Vagina (tissue), 2 donors: ENCODE results near the gene COG6. TPM values are rescaled to one million over a fixed set of nuclear protein-coding genes. Genes with fewer than 3 reads are reported as not detected.

ENCODE experiments used
- DNase-seq, 2 donors: peaks; one replicate each; pipeline ENCODE4 v3.0.0-alpha.2; 2017; ENCODE audit errors: extremely low spot score in 2 of 2
- H3K27ac ChIP-seq: fragments of 200-600 bp; sonication (generic); one replicate; pipeline ENCODE4 v1.5.1; 2019
- H3K27me3 ChIP-seq: fragments of 200-600 bp; sonication (generic); one replicate; pipeline ENCODE4 v1.5.1; 2019
- H3K36me3 ChIP-seq, 2 donors: fragments of 200-600 bp; sonication (generic); one replicate each; pipeline ENCODE4 v1.5.1; 2017 to 2019
- H3K4me1 ChIP-seq: fragments of 200-600 bp; sonication (generic); one replicate; pipeline ENCODE4 v1.5.1; 2019
- H3K4me3 ChIP-seq, 2 donors: fragments of 200-600 bp; sonication (generic); 1 replicate in 1 of 2; 2 replicates in 1 of 2; pipeline ENCODE4 v1.5.1; 2016 to 2019
- H3K9me3 ChIP-seq: fragments of 200-600 bp; sonication (generic); one replicate; pipeline ENCODE4 v1.5.1; 2019
- POLR2A ChIP-seq, 2 donors: fragments of 450-650 bp; IDR thresholded peaks; one replicate each; pipeline ENCODE4 v1.6.1; 2017; ENCODE audit warnings: antibody characterized with exemption in 2 of 2, mild to moderate bottlenecking in 2 of 2, moderate library complexity in 2 of 2
- POLR2AphosphoS5 ChIP-seq, 2 donors: sonication (generic); formaldehyde crosslinking; IDR thresholded peaks; one replicate each; pipeline ENCODE4 v1.9.0; 2017; ENCODE audit warnings: antibody characterized with exemption in 2 of 2, mild to moderate bottlenecking in 2 of 2, low read depth in 1 of 2; ENCODE audit not compliant: insufficient read depth in 1 of 2
- intact Hi-C: fragments of 100-400 bp; cut with DNase I; formaldehyde crosslinking; loops from one replicate; pipeline ENCODE4 v1.15.1; 2023
- total RNA-seq: library from RNA; depleted of rRNA; stranded (reverse); fragments of >200 nt; gene quantifications from one replicate; pipeline ENCODE4 v1.2.3, GENCODE V29; 2016
- TF ChIP-seq, protein P1 (sequence below), 3 experiments: fragments of 450-650 bp in 2 of 3; fragments of 200-600 bp in 1 of 3; sonication (generic) in 1 of 3; IDR thresholded peaks; one replicate each; pipeline ENCODE4 v1.5.1; 2017 to 2019; ENCODE audit warnings: antibody characterized with exemption in 3 of 3, mild to moderate bottlenecking in 2 of 3, moderate library complexity in 2 of 3

COG6 gene
- total RNA-seq, 1 donor from 2014 or later, result 15.2 TPM

DNA sequence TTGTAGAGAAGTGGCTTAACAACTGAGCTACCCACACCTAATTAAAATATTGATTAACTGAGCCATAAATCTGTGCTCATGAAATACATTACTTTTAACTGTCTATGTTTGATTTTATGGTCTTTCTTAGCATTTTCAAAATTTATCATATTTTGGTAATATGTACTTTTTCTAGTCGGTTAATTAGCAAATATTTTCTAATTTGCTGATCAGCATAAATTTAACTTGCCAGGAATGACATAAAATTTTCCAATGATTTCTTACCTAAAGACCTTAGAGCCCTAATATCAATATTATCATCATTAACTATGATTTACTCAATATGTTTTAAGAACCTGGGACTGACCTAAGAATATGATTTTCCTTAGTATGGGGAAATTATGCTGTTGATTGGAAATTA is 19.9 kb upstream of the COG6 start:
- TF ChIP-seq POLR2AphosphoS5 (IDR thresholded peaks at IDR 0.05; ENCODE audit: insufficient read depth in 1 of 2, low read depth in 1 of 2) (no peak), POLR2A (IDR thresholded peaks at IDR 0.05) (no peak)
- TF ChIP-seq, protein P1, sequence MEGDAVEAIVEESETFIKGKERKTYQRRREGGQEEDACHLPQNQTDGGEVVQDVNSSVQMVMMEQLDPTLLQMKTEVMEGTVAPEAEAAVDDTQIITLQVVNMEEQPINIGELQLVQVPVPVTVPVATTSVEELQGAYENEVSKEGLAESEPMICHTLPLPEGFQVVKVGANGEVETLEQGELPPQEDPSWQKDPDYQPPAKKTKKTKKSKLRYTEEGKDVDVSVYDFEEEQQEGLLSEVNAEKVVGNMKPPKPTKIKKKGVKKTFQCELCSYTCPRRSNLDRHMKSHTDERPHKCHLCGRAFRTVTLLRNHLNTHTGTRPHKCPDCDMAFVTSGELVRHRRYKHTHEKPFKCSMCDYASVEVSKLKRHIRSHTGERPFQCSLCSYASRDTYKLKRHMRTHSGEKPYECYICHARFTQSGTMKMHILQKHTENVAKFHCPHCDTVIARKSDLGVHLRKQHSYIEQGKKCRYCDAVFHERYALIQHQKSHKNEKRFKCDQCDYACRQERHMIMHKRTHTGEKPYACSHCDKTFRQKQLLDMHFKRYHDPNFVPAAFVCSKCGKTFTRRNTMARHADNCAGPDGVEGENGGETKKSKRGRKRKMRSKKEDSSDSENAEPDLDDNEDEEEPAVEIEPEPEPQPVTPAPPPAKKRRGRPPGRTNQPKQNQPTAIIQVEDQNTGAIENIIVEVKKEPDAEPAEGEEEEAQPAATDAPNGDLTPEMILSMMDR (IDR thresholded peaks at IDR 0.05), result no peak
- H3K4me3 ChIP-seq, result no peak overlapping the region
- H3K4me1 ChIP-seq, result no peaks in the 10 kb centered on the region
- no peaks in the 10 kb centered on the region for H3K9me3 ChIP-seq
- H3K27me3 ChIP-seq, result no peaks in the 10 kb centered on the region
- intact Hi-C loops, result no loop called here
- H3K27ac ChIP-seq, result no peak overlapping the region
- no peak for DNase-seq
- no peaks in the 10 kb centered on the region for H3K36me3 ChIP-seq

DNA sequence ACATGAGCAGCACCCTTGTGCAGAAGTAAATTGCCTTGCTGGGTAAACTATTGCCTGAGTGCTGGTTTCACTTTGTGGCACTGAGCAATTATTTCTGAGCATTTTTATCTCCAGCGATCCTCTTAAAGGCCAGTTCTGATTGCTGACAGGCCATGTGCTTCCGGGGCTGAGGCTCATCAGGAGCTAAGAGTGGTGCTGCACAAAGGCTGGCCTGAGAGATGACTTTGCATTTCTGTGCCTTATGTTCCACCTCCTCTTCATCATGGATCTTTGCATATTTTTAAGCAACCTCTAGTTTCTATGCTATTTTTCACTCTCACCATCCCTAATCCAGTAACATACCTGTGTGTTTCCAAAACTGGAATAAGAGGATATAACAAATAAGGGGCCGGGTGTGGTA is 17.6 kb upstream of the COG6 start:
- Histone ChIP-seq H3K9me3 (no peaks in the 10 kb centered on the region), H3K27ac (no peak overlapping the region), H3K4me3 (no peak overlapping the region), H3K27me3 (no peaks in the 10 kb centered on the region), H3K4me1 (no peaks in the 10 kb centered on the region), H3K36me3 (no peaks in the 10 kb centered on the region)
- TF ChIP-seq, protein P1 (IDR thresholded peaks at IDR 0.05), result no peak
- TF ChIP-seq POLR2AphosphoS5 (IDR thresholded peaks at IDR 0.05; ENCODE audit: insufficient read depth in 1 of 2, low read depth in 1 of 2) (no peak), POLR2A (IDR thresholded peaks at IDR 0.05) (no peak)
- intact Hi-C loops, result no loop called here
- DNase-seq, result no peak

DNA sequence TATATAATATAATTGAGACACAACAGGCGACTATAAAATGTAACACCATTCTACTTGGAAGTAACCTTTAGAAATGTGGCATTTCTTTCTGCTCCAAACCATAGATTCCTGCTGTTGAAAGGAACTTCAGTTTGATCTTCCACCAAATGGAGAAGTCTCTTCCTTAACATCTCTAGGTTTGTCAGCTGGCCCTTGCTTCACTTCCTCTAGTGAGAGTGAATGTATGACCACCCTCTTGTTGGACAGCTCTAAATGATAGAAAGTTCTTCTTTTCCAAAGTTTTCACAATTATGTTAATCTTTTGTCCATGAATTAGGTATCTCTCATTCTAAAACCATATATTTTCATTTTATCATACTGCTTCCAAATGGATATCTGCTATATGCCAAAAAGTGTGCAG is 13.8 kb upstream of the COG6 start:
- intact Hi-C loops, result no loop called here
- Histone ChIP-seq H3K36me3 (no peaks in the 10 kb centered on the region), H3K4me1 (no peaks in the 10 kb centered on the region), H3K27me3 (no peaks in the 10 kb centered on the region), H3K4me3 (no peak overlapping the region), H3K27ac (no peak overlapping the region), H3K9me3 (no peaks in the 10 kb centered on the region)
- DNase-seq, result no peak
- no peak for TF ChIP-seq POLR2AphosphoS5 (IDR thresholded peaks at IDR 0.05; ENCODE audit: insufficient read depth in 1 of 2, low read depth in 1 of 2)
- TF ChIP-seq POLR2A (IDR thresholded peaks at IDR 0.05), result no peak
- TF ChIP-seq, protein P1 (IDR thresholded peaks at IDR 0.05), result no peak

DNA sequence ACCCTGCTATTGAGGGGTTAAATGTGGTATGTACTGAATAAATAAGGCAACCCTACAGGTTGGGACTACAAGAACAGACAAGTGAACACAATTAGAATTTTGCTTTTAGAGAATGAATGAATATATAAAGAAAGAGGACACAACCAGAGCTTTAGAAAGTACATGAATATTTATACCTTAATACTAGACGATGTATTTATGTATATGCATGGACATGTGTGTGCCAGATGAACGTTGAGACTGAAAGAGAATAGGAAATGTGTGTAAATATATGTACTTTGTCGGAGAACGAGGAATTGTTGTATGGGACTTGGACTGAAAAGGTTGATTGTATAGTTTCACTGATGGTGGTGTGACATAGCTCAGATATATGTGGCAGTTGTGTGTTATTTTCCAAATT is 9.3 kb upstream of the COG6 start:
- TF ChIP-seq POLR2AphosphoS5 (IDR thresholded peaks at IDR 0.05; ENCODE audit: insufficient read depth in 1 of 2, low read depth in 1 of 2) (no peak), POLR2A (IDR thresholded peaks at IDR 0.05) (no peak)
- TF ChIP-seq, protein P1 (IDR thresholded peaks at IDR 0.05), result no peak
- Histone ChIP-seq H3K27me3 (no peaks in the 10 kb centered on the region), H3K9me3 (no peaks in the 10 kb centered on the region), H3K4me3 (no peak overlapping the region), H3K4me1 (no peaks in the 10 kb centered on the region), H3K36me3 (no peaks in the 10 kb centered on the region), H3K27ac (no peak overlapping the region)
- intact Hi-C loops, result no loop called here
- DNase-seq, result no peak

DNA sequence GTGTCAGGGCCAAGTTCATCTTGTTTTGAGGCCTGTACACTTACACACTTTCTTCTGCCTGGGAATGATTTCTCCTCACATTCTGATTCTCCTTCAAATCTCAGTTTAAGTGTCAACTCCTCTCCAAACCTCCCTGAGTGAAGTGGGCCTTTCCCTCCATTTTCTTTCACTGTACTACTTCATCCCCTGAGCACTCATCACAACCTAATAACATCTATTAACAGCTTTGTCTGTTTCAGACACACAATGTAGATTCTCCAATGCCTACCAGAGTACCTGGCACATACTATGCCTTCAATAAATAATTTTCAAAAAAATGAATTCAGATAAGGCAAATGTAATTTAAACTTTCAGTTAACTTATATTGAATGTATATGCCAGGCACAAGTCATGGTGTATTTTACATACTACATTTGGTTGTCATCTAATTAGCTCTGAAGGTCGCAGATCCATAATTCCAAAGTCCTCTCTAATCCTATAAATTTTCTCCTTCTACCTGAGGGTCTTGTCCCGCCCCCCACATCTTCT is 357 bp upstream of the COG6 start:
- no peak for DNase-seq
- TF ChIP-seq POLR2AphosphoS5 (IDR thresholded peaks at IDR 0.05; ENCODE audit: insufficient read depth in 1 of 2, low read depth in 1 of 2) (no peak), POLR2A (IDR thresholded peaks at IDR 0.05) (no peak)
- TF ChIP-seq, protein P1 (IDR thresholded peaks at IDR 0.05), result no peak
- H3K4me3 ChIP-seq, result peak overlapping the region; percentile 91 to 98
- H3K27ac ChIP-seq, result peak overlapping the region; percentile 85
- peaks cover 17% of the 10 kb centered on the region for H3K4me1 ChIP-seq
- H3K9me3 ChIP-seq, result no peaks in the 10 kb centered on the region
- H3K36me3 ChIP-seq, result no peaks in the 10 kb centered on the region
- intact Hi-C loops, result no loop called here
- H3K27me3 ChIP-seq, result no peaks in the 10 kb centered on the region
